IMR-90 (cell line): Measurements from ENCODE around the gene MCFD2. TPM values are rescaled to one million over a fixed set of nuclear protein-coding genes. Genes with fewer than 3 reads are reported as not detected.

Experiments
- polyA plus RNA-seq, 3 experiments: library from polyadenylated mRNA; depleted of rRNA; stranded (reverse); fragments of >200 nt; gene quantifications; 2 replicates each; pipeline ENCODE4 v1.2.3, GENCODE V29; 2012; ENCODE audit warnings: low replicate concordance in 1 of 3
- total RNA-seq: library from RNA; depleted of rRNA; stranded (reverse); fragments of >200 nt; gene quantifications from 2 replicates; pipeline ENCODE4 v1.2.3, GENCODE V29; 2012
- TF ChIP-seq, protein P1 (sequence below): fragments of 150-350 bp; IDR thresholded peaks from 2 replicates; pipeline ENCODE4 v1.6.1; 2016; ENCODE audit warnings: low read depth, mild to moderate bottlenecking, low read length, moderate library complexity, borderline replicate concordance
- TF ChIP-seq, protein P2 (sequence below): fragments of 150-350 bp; IDR thresholded peaks from 2 replicates; pipeline ENCODE4 v1.6.1; 2017; ENCODE audit warnings: mild to moderate bottlenecking, antibody characterized with exemption, low read length, low read depth

MCFD2 gene
- total and polyA plus RNA-seq, 2 of the 4 experiments (the other 2 are of a cell fraction), result 145 to 177 TPM

DNA sequence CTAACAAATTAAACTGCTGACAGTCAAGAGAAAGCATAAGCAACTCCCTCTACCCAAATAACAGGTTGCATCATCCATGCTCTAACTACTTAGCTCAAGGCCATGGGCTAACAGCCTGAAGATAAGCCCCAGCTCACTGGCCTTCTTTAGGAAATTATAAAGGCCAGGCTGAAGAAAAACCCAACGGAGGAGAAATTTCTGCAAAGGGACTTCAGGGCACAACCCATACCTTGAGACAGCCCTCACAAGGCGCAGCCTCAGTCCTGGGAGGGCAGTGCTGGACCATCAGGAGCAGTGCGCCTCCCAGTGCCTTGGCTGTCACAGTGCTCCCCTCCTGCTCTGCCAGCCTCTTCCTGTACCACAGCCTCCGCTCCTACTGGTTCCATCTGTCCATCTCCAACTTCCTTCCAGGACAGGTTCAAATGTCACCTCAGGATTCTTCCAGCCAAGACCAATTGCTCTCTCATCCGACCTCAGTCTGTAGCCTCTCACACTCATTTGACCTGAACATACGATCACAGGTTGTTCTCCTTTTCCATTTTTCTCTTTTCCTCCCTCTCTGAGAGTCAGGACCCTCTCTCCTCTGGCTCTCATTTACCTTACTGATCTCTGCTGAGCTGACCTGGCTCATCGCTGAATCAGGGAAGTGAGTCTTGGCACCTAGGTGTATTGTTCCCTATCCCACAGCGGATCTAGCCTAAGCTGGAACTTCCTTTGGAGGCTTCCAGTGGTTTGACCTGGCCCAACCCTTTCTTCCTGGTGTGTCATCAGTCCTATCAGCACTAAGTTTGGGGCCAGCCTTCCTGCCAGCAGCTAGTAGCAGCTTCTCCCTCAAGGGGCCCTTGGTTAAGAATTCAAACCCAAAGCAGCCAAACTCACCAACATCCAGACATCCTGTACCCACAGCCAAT, 1.9 kb downstream of the MCFD2 start (continued):
- TF ChIP-seq, protein P1, sequence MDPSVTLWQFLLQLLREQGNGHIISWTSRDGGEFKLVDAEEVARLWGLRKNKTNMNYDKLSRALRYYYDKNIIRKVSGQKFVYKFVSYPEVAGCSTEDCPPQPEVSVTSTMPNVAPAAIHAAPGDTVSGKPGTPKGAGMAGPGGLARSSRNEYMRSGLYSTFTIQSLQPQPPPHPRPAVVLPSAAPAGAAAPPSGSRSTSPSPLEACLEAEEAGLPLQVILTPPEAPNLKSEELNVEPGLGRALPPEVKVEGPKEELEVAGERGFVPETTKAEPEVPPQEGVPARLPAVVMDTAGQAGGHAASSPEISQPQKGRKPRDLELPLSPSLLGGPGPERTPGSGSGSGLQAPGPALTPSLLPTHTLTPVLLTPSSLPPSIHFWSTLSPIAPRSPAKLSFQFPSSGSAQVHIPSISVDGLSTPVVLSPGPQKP, result no peak
- TF ChIP-seq, protein P2, sequence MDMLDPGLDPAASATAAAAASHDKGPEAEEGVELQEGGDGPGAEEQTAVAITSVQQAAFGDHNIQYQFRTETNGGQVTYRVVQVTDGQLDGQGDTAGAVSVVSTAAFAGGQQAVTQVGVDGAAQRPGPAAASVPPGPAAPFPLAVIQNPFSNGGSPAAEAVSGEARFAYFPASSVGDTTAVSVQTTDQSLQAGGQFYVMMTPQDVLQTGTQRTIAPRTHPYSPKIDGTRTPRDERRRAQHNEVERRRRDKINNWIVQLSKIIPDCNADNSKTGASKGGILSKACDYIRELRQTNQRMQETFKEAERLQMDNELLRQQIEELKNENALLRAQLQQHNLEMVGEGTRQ, result no peak
